Neural cell (in vitro differentiated cells): Measurements from ENCODE around the gene VSNL1. TPM values are rescaled to one million over a fixed set of nuclear protein-coding genes. Genes with fewer than 3 reads are reported as not detected.

Experiments used
- H2AFZ ChIP-seq: fragments of 200-600, 300-800 bp; sonication (generic), shearing (Covaris generic); 2 replicates; pipeline ENCODE4 v1.6.0; 2014; ENCODE audit warnings: low read depth, mild to moderate bottlenecking, antibody characterized with exemption, low read length, moderate library complexity
- H3F3A ChIP-seq: fragments of 200-600 bp; shearing (Covaris generic); 2 replicates; pipeline ENCODE4 v1.6.1; 2016; ENCODE audit warnings: mild to moderate bottlenecking, moderate library complexity, mixed read lengths, antibody characterized with exemption, low read length; ENCODE audit not compliant: insufficient read depth, poor library complexity, severe bottlenecking
- H3K27ac ChIP-seq: fragments of 200-600, 300-800 bp; sonication (generic), shearing (Covaris generic); 2 replicates; pipeline ENCODE4 v1.5.1; 2014; ENCODE audit warnings: mild to moderate bottlenecking, low read length, moderate library complexity
- H3K27me3 ChIP-seq: fragments of 300-800, 200-600 bp; sonication (generic), shearing (Covaris generic); 2 replicates; pipeline ENCODE4 v1.6.0; 2014; ENCODE audit warnings: mild to moderate bottlenecking, low read depth, low read length, moderate library complexity; ENCODE audit not compliant: insufficient read depth
- H3K36me3 ChIP-seq: fragments of 300-800, 200-600 bp; sonication (generic), shearing (Covaris generic); 2 replicates; pipeline ENCODE4 v1.5.1; 2014; ENCODE audit warnings: mild to moderate bottlenecking, antibody characterized with exemption, low read length, moderate library complexity; ENCODE audit not compliant: insufficient read depth
- H3K4me2 ChIP-seq: fragments of 300-800, 200-600 bp; sonication (generic), shearing (Covaris generic); 2 replicates; pipeline ENCODE4 v1.6.0; 2014; ENCODE audit warnings: mild to moderate bottlenecking, low read length
- H3K4me3 ChIP-seq: fragments of 300-800, 200-600 bp; sonication (generic), shearing (Covaris generic); 2 replicates; pipeline ENCODE4 v1.5.1; 2014; ENCODE audit warnings: mild to moderate bottlenecking, low read length, moderate library complexity
- H3K79me2 ChIP-seq: fragments of 200-600 bp; shearing (Covaris generic); replicated peaks from 2 replicates; pipeline ENCODE4 v1.6.0; 2014; ENCODE audit warnings: mild to moderate bottlenecking, low read length, moderate library complexity; ENCODE audit not compliant: insufficient read depth
- H3K9ac ChIP-seq: fragments of 300-800, 200-600 bp; sonication (generic), shearing (Covaris generic); 2 replicates; pipeline ENCODE4 v1.6.1; 2016; ENCODE audit warnings: mild to moderate bottlenecking, low read length, mixed read lengths
- H3K9me2 ChIP-seq: fragments of 200-600 bp; shearing (Covaris generic); 2 replicates; pipeline ENCODE4 v1.6.1; 2016; ENCODE audit warnings: mild to moderate bottlenecking, low read length, mixed read lengths; ENCODE audit not compliant: insufficient read depth
- H3K9me3 ChIP-seq: fragments of 200-600, 300-800 bp; sonication (generic), shearing (Covaris generic); 2 replicates; pipeline ENCODE4 v1.6.1; 2016; ENCODE audit warnings: mild to moderate bottlenecking, mixed run types, low read length, moderate library complexity, mixed read lengths
- H4K20me1 ChIP-seq: fragments of 200-600 bp; shearing (Covaris generic); 2 replicates; pipeline ENCODE4 v1.6.1; 2016; ENCODE audit warnings: mild to moderate bottlenecking, mixed run types; ENCODE audit not compliant: insufficient read depth
- EP300 ChIP-seq: fragments of 450-650 bp; conservative IDR thresholded peaks from 2 replicates; pipeline ENCODE4 v1.6.1; 2014; ENCODE audit warnings: antibody characterized with exemption, mild to moderate bottlenecking, moderate library complexity; ENCODE audit not compliant: poor library complexity, severe bottlenecking
- EZH2 ChIP-seq: fragments of 200-600, 300-800 bp; shearing (Covaris generic), sonication (generic); IDR thresholded peaks from 2 replicates; pipeline ENCODE4 v1.6.1; 2014; ENCODE audit warnings: antibody characterized with exemption, low read length, borderline replicate concordance, mild to moderate bottlenecking; ENCODE audit not compliant: insufficient read depth, poor library complexity, severe bottlenecking
- MXI1 ChIP-seq: fragments of 450-650 bp; conservative IDR thresholded peaks from 2 replicates; pipeline ENCODE4 v1.6.1; 2014; ENCODE audit warnings: antibody characterized with exemption, mild to moderate bottlenecking; ENCODE audit not compliant: poor library complexity, severe bottlenecking
- POLR2AphosphoS5 ChIP-seq: IDR thresholded peaks from 2 replicates; pipeline ENCODE4 v1.6.1; 2012
- RAD21 ChIP-seq: fragments of 450-650 bp; conservative IDR thresholded peaks from 2 replicates; pipeline ENCODE4 v1.6.1; 2014; ENCODE audit warnings: antibody characterized with exemption, mild to moderate bottlenecking, moderate library complexity
- SMC3 ChIP-seq: fragments of 450-650 bp; conservative IDR thresholded peaks from 2 replicates; pipeline ENCODE4 v1.6.1; 2014; ENCODE audit warnings: antibody characterized with exemption, mild to moderate bottlenecking, moderate library complexity; ENCODE audit not compliant: poor library complexity
- TAF1 ChIP-seq: IDR thresholded peaks from 2 replicates; pipeline ENCODE4 v1.6.1; 2012; ENCODE audit warnings: low read depth
- polyA plus RNA-seq: library from polyadenylated mRNA; depleted of rRNA; stranded (reverse); fragments of >200 nt; gene quantifications from 2 replicates; pipeline ENCODE4 v1.2.3, GENCODE V29; 2014
- TF ChIP-seq, protein P1 (sequence below): IDR thresholded peaks from 2 replicates; pipeline ENCODE4 v1.6.1; 2012; ENCODE audit warnings: borderline replicate concordance
- TF ChIP-seq, protein P2 (sequence below): fragments of 450-650 bp; IDR thresholded peaks from 2 replicates; pipeline ENCODE4 v1.5.1; 2014; ENCODE audit warnings: antibody characterized with exemption, mild to moderate bottlenecking, moderate library complexity; ENCODE audit not compliant: poor library complexity, severe bottlenecking

Gene VSNL1
- polyA plus RNA-seq, 1 donor from 2014 or later, result 69.7 TPM

DNA sequence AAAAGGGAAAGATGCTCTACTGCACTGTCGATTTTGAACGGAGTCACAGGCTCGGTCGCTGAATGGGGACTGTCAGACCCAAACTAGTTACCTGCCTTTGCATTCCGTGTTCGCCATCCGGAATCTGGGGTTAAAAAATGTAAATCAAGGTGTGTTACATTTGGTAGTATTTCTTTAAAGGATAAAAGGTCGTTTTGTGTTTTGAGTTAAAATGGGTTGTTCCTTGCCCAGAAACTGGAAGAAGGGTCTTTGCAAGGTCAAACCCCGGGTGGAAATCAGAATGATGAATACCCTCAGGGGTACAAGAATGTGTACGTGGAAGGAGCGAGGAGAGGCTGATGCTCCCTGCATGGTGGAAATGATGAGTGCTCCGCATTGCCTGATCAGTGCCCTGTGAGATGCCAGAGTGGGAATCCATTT lies 1.0 kb downstream of the VSNL1 start:
- peaks cover 12% of the 10 kb centered on the region for H3K79me2 ChIP-seq
- H3K9me2 ChIP-seq, result no peaks in the 10 kb centered on the region
- H3K27ac ChIP-seq, result peak overlapping the region; percentile 68
- H3F3A ChIP-seq, result peaks cover 17% of the 10 kb centered on the region
- H3K4me2 ChIP-seq, result peak overlapping the region; percentile 82
- H3K27me3 ChIP-seq, result peaks cover 57% of the 10 kb centered on the region
- peak; percentile 10 for TF ChIP-seq RAD21
- TF ChIP-seq EP300, result no peak
- TF ChIP-seq POLR2AphosphoS5, result peak; percentile 36
- no peak for TF ChIP-seq EZH2
- TF ChIP-seq, protein P1, sequence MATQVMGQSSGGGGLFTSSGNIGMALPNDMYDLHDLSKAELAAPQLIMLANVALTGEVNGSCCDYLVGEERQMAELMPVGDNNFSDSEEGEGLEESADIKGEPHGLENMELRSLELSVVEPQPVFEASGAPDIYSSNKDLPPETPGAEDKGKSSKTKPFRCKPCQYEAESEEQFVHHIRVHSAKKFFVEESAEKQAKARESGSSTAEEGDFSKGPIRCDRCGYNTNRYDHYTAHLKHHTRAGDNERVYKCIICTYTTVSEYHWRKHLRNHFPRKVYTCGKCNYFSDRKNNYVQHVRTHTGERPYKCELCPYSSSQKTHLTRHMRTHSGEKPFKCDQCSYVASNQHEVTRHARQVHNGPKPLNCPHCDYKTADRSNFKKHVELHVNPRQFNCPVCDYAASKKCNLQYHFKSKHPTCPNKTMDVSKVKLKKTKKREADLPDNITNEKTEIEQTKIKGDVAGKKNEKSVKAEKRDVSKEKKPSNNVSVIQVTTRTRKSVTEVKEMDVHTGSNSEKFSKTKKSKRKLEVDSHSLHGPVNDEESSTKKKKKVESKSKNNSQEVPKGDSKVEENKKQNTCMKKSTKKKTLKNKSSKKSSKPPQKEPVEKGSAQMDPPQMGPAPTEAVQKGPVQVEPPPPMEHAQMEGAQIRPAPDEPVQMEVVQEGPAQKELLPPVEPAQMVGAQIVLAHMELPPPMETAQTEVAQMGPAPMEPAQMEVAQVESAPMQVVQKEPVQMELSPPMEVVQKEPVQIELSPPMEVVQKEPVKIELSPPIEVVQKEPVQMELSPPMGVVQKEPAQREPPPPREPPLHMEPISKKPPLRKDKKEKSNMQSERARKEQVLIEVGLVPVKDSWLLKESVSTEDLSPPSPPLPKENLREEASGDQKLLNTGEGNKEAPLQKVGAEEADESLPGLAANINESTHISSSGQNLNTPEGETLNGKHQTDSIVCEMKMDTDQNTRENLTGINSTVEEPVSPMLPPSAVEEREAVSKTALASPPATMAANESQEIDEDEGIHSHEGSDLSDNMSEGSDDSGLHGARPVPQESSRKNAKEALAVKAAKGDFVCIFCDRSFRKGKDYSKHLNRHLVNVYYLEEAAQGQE, result no peak
- no peaks in the 10 kb centered on the region for H4K20me1 ChIP-seq
- peak overlapping the region; percentile 61 for H3K9ac ChIP-seq
- peak overlapping the region; percentile 75 for H3K4me3 ChIP-seq
- no peaks in the 10 kb centered on the region for H3K36me3 ChIP-seq
- no peaks in the 10 kb centered on the region for H3K9me3 ChIP-seq
- peak overlapping the region; percentile 67 for H2AFZ ChIP-seq

DNA sequence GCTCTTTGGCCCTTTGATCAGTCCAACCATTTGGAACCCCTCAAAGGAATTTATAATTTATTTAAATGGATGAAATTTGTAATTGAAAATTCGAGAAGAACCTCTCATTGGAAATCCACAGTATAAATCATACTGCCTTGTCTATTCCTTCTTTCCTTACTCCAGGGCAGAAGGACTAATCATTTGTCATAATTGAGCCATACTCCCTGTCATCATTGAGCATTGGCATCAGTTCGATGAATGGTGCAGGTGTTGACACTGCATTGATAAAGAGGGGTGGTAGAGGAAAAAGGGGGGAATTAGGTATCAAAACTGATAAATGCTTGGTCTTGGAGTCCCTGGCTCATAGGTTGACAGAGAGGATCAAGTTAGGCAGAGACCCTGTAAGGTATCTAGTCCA lies 2.0 kb downstream of the VSNL1 start:
- Histone ChIP-seq H3K9ac (peak overlapping the region; percentile 24), H3K27ac (peak overlapping the region; percentile 68), H3K27me3 (peaks cover 47% of the 10 kb centered on the region), H3K9me3 (no peaks in the 10 kb centered on the region), H3K79me2 (peaks cover 12% of the 10 kb centered on the region), H2AFZ (no peak overlapping the region), H4K20me1 (no peaks in the 10 kb centered on the region), H3K4me2 (peak overlapping the region; percentile 82), H3K9me2 (no peaks in the 10 kb centered on the region), H3K4me3 (peak overlapping the region; percentile 75), H3F3A (peaks cover 17% of the 10 kb centered on the region), H3K36me3 (no peaks in the 10 kb centered on the region)
- no peak for TF ChIP-seq SMC3
- TF ChIP-seq RAD21, result no peak
- no peak for TF ChIP-seq EP300
- TF ChIP-seq MXI1, result no peak
- TF ChIP-seq TAF1, result no peak
- TF ChIP-seq, protein P2, sequence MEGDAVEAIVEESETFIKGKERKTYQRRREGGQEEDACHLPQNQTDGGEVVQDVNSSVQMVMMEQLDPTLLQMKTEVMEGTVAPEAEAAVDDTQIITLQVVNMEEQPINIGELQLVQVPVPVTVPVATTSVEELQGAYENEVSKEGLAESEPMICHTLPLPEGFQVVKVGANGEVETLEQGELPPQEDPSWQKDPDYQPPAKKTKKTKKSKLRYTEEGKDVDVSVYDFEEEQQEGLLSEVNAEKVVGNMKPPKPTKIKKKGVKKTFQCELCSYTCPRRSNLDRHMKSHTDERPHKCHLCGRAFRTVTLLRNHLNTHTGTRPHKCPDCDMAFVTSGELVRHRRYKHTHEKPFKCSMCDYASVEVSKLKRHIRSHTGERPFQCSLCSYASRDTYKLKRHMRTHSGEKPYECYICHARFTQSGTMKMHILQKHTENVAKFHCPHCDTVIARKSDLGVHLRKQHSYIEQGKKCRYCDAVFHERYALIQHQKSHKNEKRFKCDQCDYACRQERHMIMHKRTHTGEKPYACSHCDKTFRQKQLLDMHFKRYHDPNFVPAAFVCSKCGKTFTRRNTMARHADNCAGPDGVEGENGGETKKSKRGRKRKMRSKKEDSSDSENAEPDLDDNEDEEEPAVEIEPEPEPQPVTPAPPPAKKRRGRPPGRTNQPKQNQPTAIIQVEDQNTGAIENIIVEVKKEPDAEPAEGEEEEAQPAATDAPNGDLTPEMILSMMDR, result no peak
- TF ChIP-seq, protein P1, result no peak
- no peak for TF ChIP-seq POLR2AphosphoS5
- TF ChIP-seq EZH2, result no peak
